A673 (cell line): Measurements from ENCODE around the gene SLC9C2. TPM values are rescaled to one million over a fixed set of nuclear protein-coding genes. Genes with fewer than 3 reads are reported as not detected.
A peak's percentile ranks its signal among the peaks of the same experiment; 100 is the strongest.

ENCODE experiments used
- BruUV-seq: library from RNA; stranded (reverse); fragments of 400-500 nt; replicated peaks from 2 replicates; lab custom pipeline; 2021; lab: Mats Ljungman, UMichigan
- CTCF ChIA-PET: fragments of 300-600 bp; sonication (Branson Sonifier 250); formaldehyde crosslinking; loops from one replicate; lab custom pipeline; 2022; ENCODE audit warnings: antibody characterized with exemption; lab: Charles Lee
- POLR2A ChIA-PET: fragments of 300-600 bp; sonication (Branson Sonifier 250); formaldehyde crosslinking; loops from one replicate; lab custom pipeline; 2022; ENCODE audit warnings: antibody characterized with exemption; ENCODE audit not compliant: low non-redundant PET; lab: Charles Lee
- DNase-seq: peaks from one replicate; pipeline ENCODE4 v3.0.0-alpha.2; 2015; ENCODE audit warnings: low spot score
- H3K27ac ChIP-seq: fragments of 200-600 bp; sonication (generic); 2 replicates; pipeline ENCODE4 v1.5.1; 2016; ENCODE audit warnings: mixed run types, low read depth, mild to moderate bottlenecking, mixed read lengths, antibody characterized with exemption, low read length; ENCODE audit not compliant: poor library complexity, severe bottlenecking
- H3K27me3 ChIP-seq: fragments of 200-600 bp; sonication (generic); replicated peaks from 2 replicates; pipeline ENCODE4 v1.6.1; 2017; ENCODE audit warnings: mixed run types, low read depth, mild to moderate bottlenecking, mixed read lengths, antibody characterized with exemption, low read length; ENCODE audit not compliant: insufficient read depth, poor library complexity
- H3K36me3 ChIP-seq: fragments of 200-600 bp; sonication (generic); 2 replicates; pipeline ENCODE4 v1.6.1; 2016; ENCODE audit warnings: mixed run types, mild to moderate bottlenecking, mixed read lengths, antibody characterized with exemption, low read length; ENCODE audit not compliant: insufficient read depth, poor library complexity, severe bottlenecking
- H3K4me1 ChIP-seq: fragments of 200-600 bp; sonication (generic); 2 replicates; pipeline ENCODE4 v1.6.1; 2017; ENCODE audit warnings: mixed run types, mild to moderate bottlenecking, mixed read lengths, antibody characterized with exemption, low read length; ENCODE audit not compliant: insufficient read depth, poor library complexity, severe bottlenecking
- H3K4me3 ChIP-seq: fragments of 200-600 bp; sonication (generic); 2 replicates; pipeline ENCODE4 v1.5.1; 2016; ENCODE audit warnings: low read depth, mixed run types, mild to moderate bottlenecking, mixed read lengths, low read length; ENCODE audit not compliant: poor library complexity, severe bottlenecking
- H3K9me3 ChIP-seq: fragments of 200-600 bp; sonication (generic); 2 replicates; pipeline ENCODE4 v1.6.1; 2016; ENCODE audit warnings: mixed run types, low read depth, mild to moderate bottlenecking, mixed read lengths, antibody characterized with exemption, low read length; ENCODE audit not compliant: poor library complexity, severe bottlenecking
- CTCF ChIP-seq: fragments of 300-800, 200-600 bp; sonication (generic); conservative IDR thresholded peaks from 2 replicates; pipeline ENCODE4 v1.5.1; 2017; ENCODE audit warnings: low read depth, mild to moderate bottlenecking, antibody characterized with exemption, low read length, moderate library complexity, mixed read lengths
- EZH2 ChIP-seq: fragments of 200-600 bp; sonication (generic); IDR thresholded peaks from 2 replicates; pipeline ENCODE4 v1.6.1; 2017; ENCODE audit warnings: borderline replicate concordance, low read depth, mild to moderate bottlenecking, mixed read lengths, antibody characterized with exemption, low read length; ENCODE audit not compliant: poor library complexity, severe bottlenecking
- intact Hi-C: fragments of 100-400 bp; cut with micrococcal nuclease; formaldehyde crosslinking; loops from one replicate; pipeline ENCODE4 v1.10.0; 2022; ENCODE audit not compliant: unreplicated experiment
- total RNA-seq: library from RNA; stranded (reverse); gene quantifications from 2 replicates; pipeline ENCODE4 v1.2.3, GENCODE V29; 2021

Gene SLC9C2
- total RNA-seq, 1 experiment from 2014 or later: not detected

GRCh38 chr1:173503391-173503790 lies 99.5 kb downstream of the SLC9C2 start:
- CTCF ChIA-PET: no interaction called here
- Histone ChIP-seq H3K27ac (no peak overlapping the region), H3K27me3 (no peaks in the 10 kb centered on the region), H3K4me3 (no peak overlapping the region), H3K9me3 (no peaks in the 10 kb centered on the region), H3K4me1 (peaks cover 18% of the 10 kb centered on the region), H3K36me3 (no peaks in the 10 kb centered on the region)
- BruUV-seq: no TSS peak
- POLR2A ChIA-PET: no interaction called here
- TF ChIP-seq CTCF (no peak), EZH2 (no peak)
- intact Hi-C loops: no loop called here
- DNase-seq: peak; percentile 35

- intact Hi-C loops: no loop called here
These were observed 100.8 kb downstream of the SLC9C2 start for GRCh38 chr1:173502104-173502503.

GRCh38 chr1:173499729-173500128 lies 103.1 kb downstream of the SLC9C2 start:
- Histone ChIP-seq H3K36me3 (no peaks in the 10 kb centered on the region), H3K27ac (no peak overlapping the region), H3K4me1 (peaks cover 6% of the 10 kb centered on the region), H3K27me3 (no peaks in the 10 kb centered on the region), H3K9me3 (peaks cover 17% of the 10 kb centered on the region), H3K4me3 (no peak overlapping the region)
- intact Hi-C loops: no loop called here
- no peak for DNase-seq
- no TSS peak for BruUV-seq
- TF ChIP-seq CTCF: no peak
- no peak for TF ChIP-seq EZH2
- POLR2A ChIA-PET: no interaction called here
- CTCF ChIA-PET: no interaction called here

More at GRCh38 chr1:173502104-173502503, 100.8 kb downstream of the SLC9C2 start:
- no peak for DNase-seq
- H3K4me3 ChIP-seq: no peak overlapping the region
- peaks cover 11% of the 10 kb centered on the region for H3K4me1 ChIP-seq
- H3K27me3 ChIP-seq: no peaks in the 10 kb centered on the region
- H3K9me3 ChIP-seq: peaks cover 5% of the 10 kb centered on the region
- H3K27ac ChIP-seq: no peak overlapping the region
- CTCF ChIA-PET: no interaction called here
- POLR2A ChIA-PET: no interaction called here
- TF ChIP-seq EZH2 (no peak), CTCF (no peak)
- H3K36me3 ChIP-seq: no peaks in the 10 kb centered on the region
- BruUV-seq: no TSS peak
